PC-3 (cell line): ENCODE results near the gene RAX. TPM values are rescaled to one million over a fixed set of nuclear protein-coding genes. Genes with fewer than 3 reads are reported as not detected.

ENCODE experiments used
- ATAC-seq: fragments of 200-7000 bp; cut with Tn5 transposase; 2 replicates; pipeline ENCODE4 v1.9.1; 2020; ENCODE audit warnings: mild to moderate bottlenecking, moderate library complexity
- BruUV-seq: library from RNA; stranded (reverse); fragments of 400-500 nt; replicated peaks from 2 replicates; lab custom pipeline; 2021; lab: Mats Ljungman, UMichigan
- CTCF ChIA-PET: fragments of 300-600 bp; sonication (Branson Sonifier 250); formaldehyde crosslinking; loops from one replicate; lab custom pipeline; 2022; ENCODE audit warnings: antibody characterized with exemption; lab: Charles Lee
- POLR2A ChIA-PET: fragments of 300-600 bp; sonication (Branson Sonifier 250); formaldehyde crosslinking; loops from one replicate; lab custom pipeline; 2022; ENCODE audit warnings: antibody characterized with exemption; ENCODE audit not compliant: unreplicated experiment; lab: Charles Lee
- DNase-seq: peaks from one replicate; pipeline ENCODE4 v3.0.0-alpha.2; 2015
- H2AFZ ChIP-seq: fragments of 300-600 bp; sonication (generic); 2 replicates; pipeline ENCODE4 v1.6.0; 2016; ENCODE audit warnings: antibody characterized with exemption, low read length
- H3F3A ChIP-seq: fragments of 300-600 bp; sonication (generic); one replicate; pipeline ENCODE4 v1.6.0; 2017; ENCODE audit warnings: antibody characterized with exemption, low read length, control low read depth, mild to moderate bottlenecking; ENCODE audit not compliant: unreplicated experiment
- H3K27ac ChIP-seq: fragments of 300-600 bp; sonication (generic); 2 replicates; pipeline ENCODE4 v1.5.1; 2016; ENCODE audit warnings: mild to moderate bottlenecking, low read length
- H3K27me3 ChIP-seq: fragments of 300-600 bp; sonication (generic); 2 replicates; pipeline ENCODE4 v1.6.1; 2016; ENCODE audit warnings: low read length, mixed read lengths
- H3K36me3 ChIP-seq: fragments of 300-600 bp; sonication (generic); 2 replicates; pipeline ENCODE4 v1.6.1; 2016; ENCODE audit warnings: low read depth, mixed run types, low read length, mixed read lengths
- H3K4me1 ChIP-seq: fragments of 300-600 bp; sonication (generic); 2 replicates; pipeline ENCODE4 v1.5.1; 2016; ENCODE audit warnings: low read length; ENCODE audit not compliant: insufficient read depth
- H3K4me2 ChIP-seq: fragments of 300-600 bp; sonication (generic); 2 replicates; pipeline ENCODE4 v1.6.0; 2016; ENCODE audit warnings: low read length
- H3K4me3 ChIP-seq: fragments of 300-600 bp; sonication (generic); 2 replicates; pipeline ENCODE4 v1.5.1; 2016; ENCODE audit warnings: mild to moderate bottlenecking, low read length, mixed read lengths
- H3K79me2 ChIP-seq: fragments of 300-600 bp; sonication (generic); 2 replicates; pipeline ENCODE4 v1.6.1; 2017; ENCODE audit warnings: low read length, mixed read lengths
- H3K9ac ChIP-seq: fragments of 300-600 bp; sonication (generic); 2 replicates; pipeline ENCODE4 v1.6.0; 2016; ENCODE audit warnings: mild to moderate bottlenecking, low read length
- H3K9me2 ChIP-seq: fragments of 300-600 bp; sonication (generic); replicated peaks from 2 replicates; pipeline ENCODE4 v1.6.1; 2016; ENCODE audit warnings: mixed run types, low read length, mixed read lengths
- H3K9me3 ChIP-seq: fragments of 300-600 bp; sonication (generic); 2 replicates; pipeline ENCODE4 v1.6.1; 2016; ENCODE audit warnings: low read length, mixed read lengths
- H4K20me1 ChIP-seq: fragments of 300-600 bp; sonication (generic); 2 replicates; pipeline ENCODE4 v1.6.1; 2016; ENCODE audit warnings: low read length, mixed read lengths
- EZH2 ChIP-seq: fragments of 300-600 bp; sonication (generic); IDR thresholded peaks from one replicate; pipeline ENCODE4 v1.6.1; 2017; ENCODE audit warnings: antibody characterized with exemption, mild to moderate bottlenecking, low read length; ENCODE audit not compliant: unreplicated experiment
- EZH2phosphoT487 ChIP-seq: fragments of 300-600 bp; sonication (generic); IDR thresholded peaks from 2 replicates; pipeline ENCODE4 v1.6.1; 2018; ENCODE audit warnings: mild to moderate bottlenecking, antibody characterized with exemption, low read length, borderline replicate concordance
- intact Hi-C: fragments of 100-400 bp; cut with micrococcal nuclease; formaldehyde crosslinking; loops from 2 replicates; pipeline ENCODE4 v1.9.0; 2023
- total RNA-seq: library from RNA; depleted of rRNA; stranded (reverse); fragments of >200 nt; gene quantifications from 2 replicates; pipeline ENCODE4 v1.2.3, GENCODE V29; 2014
- TF ChIP-seq, protein P1 (sequence below): fragments of 300-600 bp; sonication (generic); conservative IDR thresholded peaks from 2 replicates; pipeline ENCODE4 v1.5.1; 2017; ENCODE audit warnings: antibody characterized with exemption, low read depth, mild to moderate bottlenecking, low read length

RAX gene
- total RNA-seq, 1 experiment from 2014 or later, result not detected

DNA sequence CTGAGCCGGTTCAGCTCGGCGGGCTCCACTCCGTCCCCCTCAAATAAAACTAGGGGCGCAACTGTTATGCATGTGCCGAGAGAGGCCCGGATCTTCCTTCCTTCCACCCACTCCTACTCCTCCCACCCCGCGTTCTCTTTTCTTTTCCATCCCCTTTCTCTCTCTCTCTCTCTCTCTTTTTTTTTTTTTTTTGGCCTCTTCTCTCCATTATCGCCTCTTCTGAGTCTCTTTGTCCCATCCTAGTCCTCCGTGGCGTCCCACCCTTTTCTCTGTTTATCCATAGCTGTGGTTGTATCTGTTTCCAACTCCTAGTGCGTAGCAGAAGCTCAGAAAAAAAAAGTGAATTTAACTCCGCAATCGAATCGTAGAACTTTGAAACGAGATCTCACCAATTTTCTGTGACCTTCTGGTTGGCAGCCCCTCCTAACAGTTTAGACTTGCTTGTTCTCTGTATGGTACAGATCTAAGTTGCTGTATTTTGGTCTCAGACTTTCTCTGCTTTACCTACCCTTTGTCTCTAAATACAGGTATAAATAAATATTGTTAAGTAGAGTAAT, 3.6 kb downstream of the RAX start:
- H3K4me2 ChIP-seq, result peak overlapping the region; percentile 65
- POLR2A ChIA-PET, result interaction anchor here (0.6 kb wide), 1 partner anchor 357 kb away, joined by 4 read pairs; no protein-coding TSS in a partner anchor
- no peak overlapping the region for H3K27ac ChIP-seq
- intact Hi-C loops, result loop anchor here (5.0 kb wide), 1 partner anchor 133 kb away; no protein-coding TSS in a partner anchor
- H4K20me1 ChIP-seq, result no peaks in the 10 kb centered on the region
- no peaks in the 10 kb centered on the region for H3K79me2 ChIP-seq
- H3K4me3 ChIP-seq, result peak overlapping the region; percentile 42; the same call in 1 of the 2 replicates
- no peaks in the 10 kb centered on the region for H3F3A ChIP-seq
- TF ChIP-seq EZH2, result no peak
- no peak for TF ChIP-seq EZH2phosphoT487
- TF ChIP-seq, protein P1, sequence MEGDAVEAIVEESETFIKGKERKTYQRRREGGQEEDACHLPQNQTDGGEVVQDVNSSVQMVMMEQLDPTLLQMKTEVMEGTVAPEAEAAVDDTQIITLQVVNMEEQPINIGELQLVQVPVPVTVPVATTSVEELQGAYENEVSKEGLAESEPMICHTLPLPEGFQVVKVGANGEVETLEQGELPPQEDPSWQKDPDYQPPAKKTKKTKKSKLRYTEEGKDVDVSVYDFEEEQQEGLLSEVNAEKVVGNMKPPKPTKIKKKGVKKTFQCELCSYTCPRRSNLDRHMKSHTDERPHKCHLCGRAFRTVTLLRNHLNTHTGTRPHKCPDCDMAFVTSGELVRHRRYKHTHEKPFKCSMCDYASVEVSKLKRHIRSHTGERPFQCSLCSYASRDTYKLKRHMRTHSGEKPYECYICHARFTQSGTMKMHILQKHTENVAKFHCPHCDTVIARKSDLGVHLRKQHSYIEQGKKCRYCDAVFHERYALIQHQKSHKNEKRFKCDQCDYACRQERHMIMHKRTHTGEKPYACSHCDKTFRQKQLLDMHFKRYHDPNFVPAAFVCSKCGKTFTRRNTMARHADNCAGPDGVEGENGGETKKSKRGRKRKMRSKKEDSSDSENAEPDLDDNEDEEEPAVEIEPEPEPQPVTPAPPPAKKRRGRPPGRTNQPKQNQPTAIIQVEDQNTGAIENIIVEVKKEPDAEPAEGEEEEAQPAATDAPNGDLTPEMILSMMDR, result no peak
- DNase-seq, result no peak
- no peaks in the 10 kb centered on the region for H3K9me2 ChIP-seq
- H2AFZ ChIP-seq, result peak overlapping the region; percentile 66; the same call in 1 of the 2 replicates
- H3K36me3 ChIP-seq, result no peaks in the 10 kb centered on the region
- H3K9ac ChIP-seq, result no peak overlapping the region
- H3K27me3 ChIP-seq, result peaks cover 70% of the 10 kb centered on the region
- CTCF ChIA-PET, result interaction anchor here (0.6 kb wide), 1 partner anchor 32 kb away, joined by 3 read pairs; no protein-coding TSS in a partner anchor
- no TSS peak for BruUV-seq
- H3K4me1 ChIP-seq, result no peaks in the 10 kb centered on the region
- no peaks in the 10 kb centered on the region for H3K9me3 ChIP-seq
- no peak for ATAC-seq

DNA sequence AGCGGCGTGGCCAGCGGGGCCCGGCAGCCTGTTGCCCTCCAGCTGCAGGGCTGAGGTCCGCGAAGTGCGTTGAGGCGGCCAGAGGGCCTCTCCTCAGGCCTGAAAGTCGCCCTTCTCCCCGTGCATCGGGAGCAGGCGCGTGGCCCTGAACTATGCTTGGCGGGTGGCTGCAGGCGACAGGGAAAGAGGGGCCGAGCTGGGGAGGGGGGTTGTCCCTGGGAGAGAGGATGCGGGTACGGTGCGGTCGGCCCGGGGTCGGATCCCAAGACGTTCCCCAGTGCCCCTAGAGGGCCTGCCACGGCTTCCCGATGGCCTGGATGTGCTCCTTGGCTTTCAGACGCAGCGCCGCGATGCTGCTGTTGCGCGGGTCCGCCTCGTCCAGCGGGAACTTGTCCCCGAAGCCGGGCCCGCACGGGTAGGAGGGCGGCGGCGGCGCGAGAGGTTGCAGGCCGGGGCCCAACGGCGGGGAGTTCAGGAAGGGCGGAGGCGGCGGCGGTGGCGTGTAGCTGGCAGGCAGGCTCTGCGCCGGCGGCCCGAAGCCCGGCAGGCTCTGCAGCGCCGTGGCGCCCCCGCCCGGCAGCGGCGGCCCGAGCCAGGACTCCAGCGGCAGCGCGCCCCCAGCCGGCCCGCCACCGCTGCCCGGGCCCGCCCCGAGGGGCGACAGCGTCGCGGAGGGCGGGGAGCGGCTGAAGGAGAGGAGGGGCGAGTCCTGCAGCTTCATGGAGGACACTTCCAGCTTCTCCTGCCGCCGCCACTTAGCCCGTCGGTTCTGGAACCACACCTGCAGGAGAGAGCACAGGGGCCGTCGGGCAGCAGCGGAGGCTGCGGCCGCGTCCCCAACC, 4.3 kb downstream of the RAX start:
- Histone ChIP-seq H3K9ac (no peak overlapping the region), H3F3A (no peaks in the 10 kb centered on the region), H3K9me3 (no peaks in the 10 kb centered on the region), H4K20me1 (no peaks in the 10 kb centered on the region), H3K9me2 (no peaks in the 10 kb centered on the region), H3K27me3 (peaks cover 67% of the 10 kb centered on the region), H3K4me1 (no peaks in the 10 kb centered on the region), H3K27ac (no peak overlapping the region), H3K4me2 (peak overlapping the region; percentile 81), H3K79me2 (no peaks in the 10 kb centered on the region), H3K4me3 (peak overlapping the region; percentile 59), H2AFZ (peak overlapping the region; percentile 80), H3K36me3 (no peaks in the 10 kb centered on the region)
- DNase-seq (peak; percentile 51), ATAC-seq (peak; percentile 70)
- ChIA-PET POLR2A (no interaction called here), CTCF (interaction anchor here (0.5 to 0.8 kb wide), 3 partner anchors 33 to 61 kb away, joined by 3 to 9 read pairs (median 3); no protein-coding TSS in a partner anchor)
- TF ChIP-seq, protein P1, result 0 out of 2 replicates have a peak, but pooled peaks have one; percentile 22
- no peak for TF ChIP-seq EZH2
- intact Hi-C loops, result loop anchor here (5.0 kb wide), 1 partner anchor 133 kb away; no protein-coding TSS in a partner anchor
- no TSS peak for BruUV-seq
